ENCODE data around the gene DNAH17. TPM values are rescaled to one million over a fixed set of nuclear protein-coding genes. Genes with fewer than 3 reads are reported as not detected.

DNAH17 gene
- polyA plus RNA-seq, 1 of the 3 experiments (the other 2 are of a cell fraction), result not detected

GRCh38 chr17:78506454-78507309 lies 70.5 kb downstream of the DNAH17 start:
- no peak for DNase-seq
- 69% methylated on average over 20 of the region's 20 CpGs for WGBS (ENCODE audit: low lambda C conversion rate)
- H3K36me3 ChIP-seq (replicated peaks in 1 of 2; ENCODE audit: control insufficient read depth in 1 of 2, insufficient read depth in 2 of 2, low read length in 1 of 2), result no peaks in the 10 kb centered on the region
- no peak overlapping the region for H3K4me3 ChIP-seq (ENCODE audit: low read depth in 2 of 2, low read length in 1 of 2)
- H3F3A ChIP-seq (replicated peaks; ENCODE audit: insufficient read depth), result no peaks in the 10 kb centered on the region
- no peak overlapping the region for H3K9ac ChIP-seq
- H4K20me1 ChIP-seq (ENCODE audit: insufficient read depth), result no peaks in the 10 kb centered on the region
- 0 out of 2 replicates have a peak, but pooled peaks cover 6% of the 10 kb centered on the region for H3K27me3 ChIP-seq (ENCODE audit: insufficient read depth)
- H3K9me2 ChIP-seq, result no peaks in the 10 kb centered on the region
- no peaks in the 10 kb centered on the region for H3K9me3 ChIP-seq
- ChIA-PET CTCF (interaction anchor here (1.7 to 4.2 kb wide), 2 partner anchors 8 to 201 kb away, joined by 11 to 27 read pairs; no protein-coding TSS in a partner anchor), POLR2A (no interaction called here)
- H3K27ac ChIP-seq (ENCODE audit: low read depth in 2 of 2, low read length in 1 of 2), result no peak overlapping the region
- peaks cover 0 to 4% of the 10 kb centered on the region in 2 experiments; a peak in 1 of 4 replicates for H3K4me1 ChIP-seq (ENCODE audit: control insufficient read depth in 1 of 2, insufficient read depth in 2 of 2, low read depth in 1 of 2, low read length in 1 of 2)
- no peak overlapping the region for H2AFZ ChIP-seq (ENCODE audit: low read depth)
- H3K4me2 ChIP-seq, result no peak overlapping the region
- H3K79me2 ChIP-seq (ENCODE audit: insufficient read depth), result no peaks in the 10 kb centered on the region
- TF ChIP-seq FOXJ3 (CRISPR knock-in tag; IDR thresholded peaks at IDR 0.05) (no peak), JUND (IDR thresholded peaks at IDR 0.05) (no peak), CHD2 (IDR thresholded peaks at IDR 0.05; ENCODE audit: low read length, partially characterized antibody) (no peak), RAD21 (IDR thresholded peaks at IDR 0.05; ENCODE audit: low read length) (no peak), REST (IDR thresholded peaks at IDR 0.05; ENCODE audit: low read depth, low read length) (no peak), TCF12 (IDR thresholded peaks at IDR 0.05) (no peak), FOXM1 (IDR thresholded peaks at IDR 0.05; ENCODE audit: low read depth) (no peak), YY1 (IDR thresholded peaks at IDR 0.05; ENCODE audit: low read depth) (no peak), GABPA (IDR thresholded peaks at IDR 0.05; ENCODE audit: low read depth) (no peak), FOSL2 (IDR thresholded peaks at IDR 0.05; ENCODE audit: borderline replicate concordance, low read depth) (no peak), RCOR1 (IDR thresholded peaks at IDR 0.05; ENCODE audit: low read length) (no peak)
- TF ChIP-seq, protein P1, sequence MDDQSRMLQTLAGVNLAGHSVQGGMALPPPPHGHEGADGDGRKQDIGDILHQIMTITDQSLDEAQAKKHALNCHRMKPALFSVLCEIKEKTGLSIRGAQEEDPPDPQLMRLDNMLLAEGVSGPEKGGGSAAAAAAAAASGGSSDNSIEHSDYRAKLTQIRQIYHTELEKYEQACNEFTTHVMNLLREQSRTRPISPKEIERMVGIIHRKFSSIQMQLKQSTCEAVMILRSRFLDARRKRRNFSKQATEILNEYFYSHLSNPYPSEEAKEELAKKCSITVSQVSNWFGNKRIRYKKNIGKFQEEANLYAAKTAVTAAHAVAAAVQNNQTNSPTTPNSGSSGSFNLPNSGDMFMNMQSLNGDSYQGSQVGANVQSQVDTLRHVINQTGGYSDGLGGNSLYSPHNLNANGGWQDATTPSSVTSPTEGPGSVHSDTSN (IDR thresholded peaks at IDR 0.05), result no peak
- TF ChIP-seq, protein P2, sequence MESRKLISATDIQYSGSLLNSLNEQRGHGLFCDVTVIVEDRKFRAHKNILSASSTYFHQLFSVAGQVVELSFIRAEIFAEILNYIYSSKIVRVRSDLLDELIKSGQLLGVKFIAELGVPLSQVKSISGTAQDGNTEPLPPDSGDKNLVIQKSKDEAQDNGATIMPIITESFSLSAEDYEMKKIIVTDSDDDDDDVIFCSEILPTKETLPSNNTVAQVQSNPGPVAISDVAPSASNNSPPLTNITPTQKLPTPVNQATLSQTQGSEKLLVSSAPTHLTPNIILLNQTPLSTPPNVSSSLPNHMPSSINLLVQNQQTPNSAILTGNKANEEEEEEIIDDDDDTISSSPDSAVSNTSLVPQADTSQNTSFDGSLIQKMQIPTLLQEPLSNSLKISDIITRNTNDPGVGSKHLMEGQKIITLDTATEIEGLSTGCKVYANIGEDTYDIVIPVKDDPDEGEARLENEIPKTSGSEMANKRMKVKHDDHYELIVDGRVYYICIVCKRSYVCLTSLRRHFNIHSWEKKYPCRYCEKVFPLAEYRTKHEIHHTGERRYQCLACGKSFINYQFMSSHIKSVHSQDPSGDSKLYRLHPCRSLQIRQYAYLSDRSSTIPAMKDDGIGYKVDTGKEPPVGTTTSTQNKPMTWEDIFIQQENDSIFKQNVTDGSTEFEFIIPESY (IDR thresholded peaks at IDR 0.05; ENCODE audit: borderline replicate concordance, low read depth), result no peak

Measured in SK-N-SH (cell line).